Measurements from ENCODE around the gene EPHB1.

Gene EPHB1

GRCh38 chr3:135301670-135302069, 506.6 kb downstream of the EPHB1 start:
- no peak for DNase-seq

- DNase-seq = no peak
Observed at GRCh38 chr3:135304378-135304777, 509.3 kb downstream of the EPHB1 start.
